Putamen (tissue), 1 donor: ENCODE measurements around the gene MAJIN.

ENCODE experiments used
- DNase-seq: peaks from one replicate; pipeline ENCODE4 v3.0.0-alpha.2; 2016; ENCODE audit warnings: low spot score

Gene MAJIN

DNA sequence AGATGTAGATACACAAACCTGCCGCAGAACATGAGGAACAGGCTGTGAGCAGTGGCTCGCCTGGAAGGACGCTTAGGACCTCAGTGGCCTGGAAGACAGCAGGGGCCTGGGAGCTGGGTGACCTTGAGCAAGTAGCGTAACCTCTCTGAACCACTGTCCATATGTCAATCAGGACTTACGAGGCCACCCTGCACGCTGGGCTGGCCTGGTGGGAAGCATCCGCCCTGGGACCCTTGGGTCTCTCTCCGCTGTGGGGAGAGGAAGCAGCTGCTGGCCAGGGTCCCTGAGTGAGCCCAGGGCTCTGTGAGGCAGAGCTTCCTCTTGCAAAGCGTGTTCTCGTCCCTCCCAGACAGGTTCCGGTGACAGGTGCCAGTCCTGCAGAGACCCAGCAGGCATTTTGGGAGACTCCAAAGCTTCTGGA lies 79.5 kb downstream of the MAJIN start:
- DNase-seq: no peak

DNA sequence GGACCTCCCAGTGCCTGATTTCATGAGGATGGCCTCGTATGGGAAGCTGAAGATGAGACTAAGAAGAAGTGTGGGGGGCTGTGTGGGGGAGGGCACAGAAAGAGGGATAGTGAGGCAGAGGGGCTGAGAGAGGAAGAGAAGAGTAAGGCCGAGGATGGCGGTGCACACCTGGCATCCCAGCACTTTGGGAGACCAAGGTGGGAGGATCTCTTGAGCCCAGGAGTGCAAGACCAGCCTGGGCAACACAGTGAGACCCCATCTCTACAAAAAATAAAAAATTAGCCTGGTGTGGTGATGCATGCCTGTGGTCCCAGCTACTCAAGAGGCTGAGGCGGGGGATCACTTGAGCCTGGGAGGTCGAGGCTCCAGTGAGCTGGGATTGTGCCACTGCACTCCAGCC lies 80.0 kb downstream of the MAJIN start:
- DNase-seq: no peak

DNA sequence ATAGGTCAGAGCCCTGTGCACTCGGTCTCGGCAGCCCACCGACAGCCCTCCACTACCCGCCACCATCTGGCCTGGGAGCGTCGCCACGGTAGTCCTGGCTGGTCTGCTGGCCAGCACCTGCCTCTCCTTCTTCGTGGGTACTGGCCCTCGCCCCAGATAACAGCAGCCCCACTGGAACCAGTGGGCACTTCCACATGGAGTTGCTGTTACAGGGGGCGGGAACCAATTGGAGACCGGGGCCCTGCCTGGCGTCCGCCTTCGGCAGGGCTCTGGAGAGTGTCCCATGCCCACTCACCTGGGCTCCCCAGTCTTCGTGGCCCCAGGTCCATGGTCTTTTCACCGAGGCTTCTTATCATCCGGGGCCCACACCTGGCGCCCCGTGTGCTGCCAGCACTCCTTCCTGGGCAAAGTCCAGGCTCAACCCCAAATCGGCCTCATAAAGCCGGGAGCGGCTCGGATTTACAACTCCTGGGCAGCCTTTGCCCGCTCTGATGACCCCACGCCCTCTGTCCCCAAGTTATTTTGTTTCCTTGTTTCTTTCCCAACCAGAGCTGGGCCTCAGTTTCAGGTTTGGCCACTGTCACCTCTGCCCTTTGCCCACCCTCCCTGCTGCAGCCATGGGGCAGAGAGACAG lies 80.6 kb downstream of the MAJIN start:
- DNase-seq: no peak

DNA sequence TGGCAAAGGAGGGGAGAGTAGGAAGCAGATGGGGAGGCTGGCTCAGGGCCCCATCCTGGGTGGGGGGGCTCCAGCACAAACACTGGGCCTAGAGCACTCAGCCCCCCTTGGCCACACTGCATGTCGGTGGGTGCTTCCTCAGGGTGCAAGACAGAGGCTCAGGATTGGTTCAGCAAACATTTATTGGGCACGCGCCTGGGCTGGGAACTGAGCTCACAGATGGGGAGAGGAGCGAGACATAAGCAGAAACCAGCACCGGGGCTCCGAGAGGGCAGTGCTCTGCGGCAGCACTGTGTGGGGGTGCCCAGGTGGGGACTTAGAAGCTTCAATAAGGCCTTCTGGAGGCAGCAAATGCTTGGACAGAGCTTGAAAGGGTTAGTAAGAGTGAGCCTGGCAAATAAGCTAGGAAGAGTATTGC lies 81.4 kb downstream of the MAJIN start:
- no peak for DNase-seq

DNA sequence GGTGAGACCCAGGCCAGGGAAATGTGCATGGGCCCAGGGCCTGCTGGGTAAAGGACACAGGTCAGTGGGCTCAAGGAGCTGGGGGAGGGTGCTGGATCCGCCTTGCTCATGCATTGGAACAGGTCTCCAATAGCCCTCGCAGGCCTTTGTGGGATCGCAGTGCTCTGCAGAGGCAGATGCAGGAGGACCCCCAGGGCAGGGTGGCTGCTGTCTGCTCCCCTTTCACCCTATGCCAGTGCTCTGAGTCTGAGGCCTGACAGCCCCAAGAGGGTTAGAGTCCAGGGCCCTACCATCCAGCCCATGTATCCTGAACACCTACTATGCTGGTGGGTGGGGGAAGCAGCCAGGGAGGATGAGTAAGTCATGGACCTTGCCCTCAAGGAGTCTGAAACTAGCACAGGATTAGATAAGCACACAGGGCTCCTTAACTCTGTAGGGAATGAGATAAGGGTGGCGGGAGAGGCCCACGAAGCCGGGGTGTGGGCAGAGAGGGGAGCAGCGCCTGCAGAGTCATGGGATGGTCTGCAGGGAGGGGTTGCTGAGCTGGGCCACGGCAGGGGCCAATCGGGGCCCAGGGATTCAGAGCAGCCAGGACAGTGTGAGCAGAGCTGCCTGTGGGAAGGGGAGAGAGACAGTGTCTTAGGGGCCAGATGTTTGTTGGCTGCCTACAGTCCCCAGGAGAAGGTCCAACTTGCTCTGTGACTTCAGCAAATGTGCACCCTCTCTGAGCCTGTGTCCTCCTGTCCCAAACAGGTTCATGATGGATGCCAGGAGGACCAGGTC lies 83.0 kb downstream of the MAJIN start:
- DNase-seq: no peak

DNA sequence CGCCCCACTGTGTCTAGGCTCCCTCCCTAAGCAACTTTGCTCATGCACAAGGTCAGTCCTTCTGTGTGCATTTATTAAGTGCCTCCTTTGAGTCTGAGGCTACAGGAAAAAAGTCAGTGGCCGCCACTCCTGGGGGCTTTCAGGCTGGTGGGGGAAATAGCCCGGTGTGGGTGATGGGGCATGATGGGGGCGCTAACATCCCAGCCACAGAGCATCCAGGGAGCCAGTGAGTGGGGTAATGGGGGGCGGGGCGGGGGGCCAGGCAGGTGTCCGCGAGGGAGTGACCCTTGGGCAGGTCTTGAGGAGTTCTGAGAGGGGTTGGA lies 83.5 kb downstream of the MAJIN start:
- DNase-seq: no peak
